HG02938 (cell line): ENCODE data around the gene THG1L.
"Not testable (repeated sequence)": the region's sequence is repeated elsewhere in the genome, so short reads cannot be mapped to it uniquely, and the experiment has no call there.

Experiments used
- ATAC-seq: cut with Tn5 transposase; IDR thresholded peaks from one replicate; pipeline ENCODE4 v1.9.1; 2021; ENCODE audit warnings: mild to moderate bottlenecking, moderate library complexity; ENCODE audit not compliant: unreplicated experiment

Gene THG1L

DNA sequence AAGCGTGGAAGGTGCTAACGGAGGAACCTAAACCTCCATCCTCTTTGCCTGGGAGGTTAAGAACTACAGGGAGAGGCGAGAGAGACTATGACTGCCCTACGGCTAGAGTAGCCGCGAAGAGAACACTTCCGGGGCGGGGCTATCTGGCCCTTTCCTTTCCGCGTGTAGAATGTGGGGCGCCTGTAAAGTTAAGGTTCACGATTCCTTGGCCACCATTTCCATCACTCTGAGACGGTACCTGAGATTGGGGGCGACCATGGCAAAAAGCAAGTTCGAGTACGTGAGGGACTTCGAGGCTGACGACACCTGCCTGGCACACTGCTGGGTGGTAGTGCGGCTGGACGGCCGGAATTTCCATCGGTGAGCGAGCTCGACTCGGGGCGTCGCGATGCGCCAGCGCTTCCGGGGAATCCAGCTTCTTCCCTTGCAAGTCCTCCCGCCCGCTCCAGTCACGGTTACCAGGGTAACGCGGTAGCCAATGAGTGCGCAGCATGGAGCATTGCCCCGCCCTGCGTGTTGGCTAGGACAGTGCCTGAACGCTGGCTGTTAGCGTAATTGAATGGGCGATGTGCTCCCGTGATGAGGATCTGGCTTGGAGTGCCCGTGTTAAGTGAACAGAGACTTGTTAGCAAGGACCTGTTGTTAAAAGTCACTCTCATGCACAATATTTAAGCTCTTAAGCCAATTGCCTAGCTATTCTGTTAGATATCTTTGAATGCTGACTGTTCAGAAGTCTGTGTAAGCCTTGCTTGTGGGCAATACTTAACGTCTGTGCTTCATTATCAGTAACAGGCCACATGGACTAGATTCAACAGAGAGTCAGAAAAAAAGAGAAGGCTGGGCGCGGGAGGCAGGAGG is at the start of gene THG1L:
Gene THG1L, plus strand, starts transcription at position 149 of the 858 bp plus-strand sequence. Its CDS starts 21 bp downstream, at position 170.
- ATAC-seq = peak; percentile 90

DNA sequence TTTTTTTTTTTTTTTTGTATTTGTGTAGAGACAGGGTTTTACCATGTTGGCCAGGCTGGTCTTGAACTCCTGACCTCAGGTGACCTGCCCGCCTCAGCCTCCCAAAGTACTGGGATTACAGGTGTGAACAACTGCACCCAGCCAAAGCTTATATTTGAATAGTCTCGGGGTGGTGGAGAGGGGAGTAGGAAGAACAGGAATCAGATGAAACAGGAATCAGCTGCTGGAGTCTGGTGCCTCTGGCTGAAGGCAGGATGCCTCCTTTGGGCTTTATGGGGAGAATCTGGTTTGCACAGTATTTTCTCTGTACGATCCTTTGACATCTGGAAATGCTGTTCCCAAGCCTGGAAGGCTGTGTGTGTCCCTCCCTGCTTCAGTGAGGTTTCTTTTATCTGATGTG is 49.0 kb upstream of the THG1L start:
- no peak for ATAC-seq

DNA sequence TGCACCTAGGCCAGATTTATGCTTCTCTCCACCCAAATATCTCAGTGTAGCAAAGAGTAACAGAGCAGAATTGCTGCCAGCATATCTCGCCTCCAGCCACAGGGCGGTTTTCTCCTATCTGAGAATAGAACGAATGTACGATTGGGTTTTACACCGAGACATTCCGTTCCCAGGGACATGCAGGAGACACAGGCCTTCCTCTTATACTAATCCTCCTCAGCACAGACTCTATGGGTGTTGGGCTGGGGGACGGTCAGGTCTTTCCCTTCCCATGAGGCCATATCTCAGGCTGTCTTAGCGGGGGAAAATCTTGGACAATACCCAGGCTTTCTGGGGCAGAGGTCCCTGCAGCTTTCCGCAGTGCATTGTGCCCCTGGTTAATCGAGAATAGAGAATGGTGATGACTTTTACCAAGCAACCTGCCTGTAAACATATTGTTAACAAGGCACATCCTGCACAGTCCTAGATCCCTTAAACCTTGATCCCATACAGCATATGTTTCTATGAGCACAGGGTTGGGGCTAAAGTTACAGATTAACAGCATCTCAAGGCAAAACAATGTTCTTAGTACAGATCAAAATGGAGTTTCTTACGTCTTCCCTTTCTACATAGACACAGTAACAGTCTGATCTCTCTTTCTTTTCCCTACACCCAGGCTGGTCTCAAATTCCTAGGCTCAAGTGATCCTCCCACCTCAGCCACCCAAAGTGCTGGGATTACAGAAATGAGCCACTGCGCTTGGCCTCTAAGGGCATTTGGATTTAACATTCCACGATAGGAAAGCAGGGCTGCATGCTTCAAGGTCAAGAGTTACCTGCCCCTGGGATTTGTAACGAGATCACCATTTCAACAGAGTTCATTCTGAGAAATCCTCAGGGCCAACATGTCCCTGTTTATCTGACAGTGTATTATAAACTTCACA is 44.7 kb upstream of the THG1L start:
- not testable (repeated sequence) for ATAC-seq

DNA sequence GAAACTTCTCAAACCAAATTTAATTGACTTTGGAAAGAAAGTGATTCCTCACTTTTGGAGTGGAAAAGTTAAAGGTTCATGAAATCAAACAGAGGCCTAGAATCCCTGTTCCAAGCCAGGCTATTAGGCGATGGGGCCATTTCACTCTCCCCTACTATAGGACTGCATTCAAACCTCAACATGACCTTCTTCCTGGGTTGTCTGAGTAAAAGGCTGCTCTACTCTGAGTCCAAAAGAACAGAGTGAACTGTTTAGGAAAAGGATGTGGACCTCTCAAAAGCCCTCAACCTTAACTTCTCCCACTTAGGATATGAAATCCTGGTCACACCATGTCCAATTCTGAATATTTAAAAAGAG is 44.0 kb upstream of the THG1L start:
- no peak for ATAC-seq

DNA sequence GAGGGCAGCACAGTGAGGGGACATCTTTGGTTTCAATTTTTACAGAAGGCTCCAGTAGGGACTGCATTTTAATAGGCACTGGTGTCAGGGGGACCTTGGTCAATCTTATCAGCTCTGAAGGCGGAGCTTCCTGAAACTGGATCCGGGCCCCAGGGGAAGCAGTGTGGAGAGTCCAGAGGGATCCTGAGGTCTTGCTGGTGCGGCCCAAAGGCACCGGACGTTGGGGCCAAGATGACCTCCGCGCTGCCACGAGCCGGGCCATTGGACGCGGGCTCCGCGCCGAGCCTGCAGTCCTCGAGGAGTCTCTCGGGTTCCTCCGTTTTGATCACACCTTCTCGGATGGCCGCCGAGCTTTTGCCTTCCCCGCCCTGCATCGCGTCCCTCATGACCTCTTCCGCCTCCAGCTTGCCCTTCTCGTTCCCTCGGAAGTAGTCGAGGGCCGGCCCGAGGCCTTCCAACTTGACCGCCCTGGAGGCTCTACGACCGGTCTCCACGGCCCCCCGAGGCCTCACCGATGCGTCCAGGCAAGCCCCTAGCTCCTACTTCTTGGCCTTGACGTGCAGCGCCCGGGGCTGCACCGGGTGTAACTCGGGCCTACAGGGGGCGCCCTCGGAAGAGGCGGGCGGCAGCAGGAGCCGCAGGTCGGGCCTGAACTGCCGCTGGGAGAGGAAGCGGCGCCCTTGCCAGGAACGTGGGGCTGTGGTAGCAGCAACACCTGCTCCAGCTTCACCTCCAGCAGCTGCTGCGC is 41.1 kb upstream of the THG1L start:
- no peak for ATAC-seq

DNA sequence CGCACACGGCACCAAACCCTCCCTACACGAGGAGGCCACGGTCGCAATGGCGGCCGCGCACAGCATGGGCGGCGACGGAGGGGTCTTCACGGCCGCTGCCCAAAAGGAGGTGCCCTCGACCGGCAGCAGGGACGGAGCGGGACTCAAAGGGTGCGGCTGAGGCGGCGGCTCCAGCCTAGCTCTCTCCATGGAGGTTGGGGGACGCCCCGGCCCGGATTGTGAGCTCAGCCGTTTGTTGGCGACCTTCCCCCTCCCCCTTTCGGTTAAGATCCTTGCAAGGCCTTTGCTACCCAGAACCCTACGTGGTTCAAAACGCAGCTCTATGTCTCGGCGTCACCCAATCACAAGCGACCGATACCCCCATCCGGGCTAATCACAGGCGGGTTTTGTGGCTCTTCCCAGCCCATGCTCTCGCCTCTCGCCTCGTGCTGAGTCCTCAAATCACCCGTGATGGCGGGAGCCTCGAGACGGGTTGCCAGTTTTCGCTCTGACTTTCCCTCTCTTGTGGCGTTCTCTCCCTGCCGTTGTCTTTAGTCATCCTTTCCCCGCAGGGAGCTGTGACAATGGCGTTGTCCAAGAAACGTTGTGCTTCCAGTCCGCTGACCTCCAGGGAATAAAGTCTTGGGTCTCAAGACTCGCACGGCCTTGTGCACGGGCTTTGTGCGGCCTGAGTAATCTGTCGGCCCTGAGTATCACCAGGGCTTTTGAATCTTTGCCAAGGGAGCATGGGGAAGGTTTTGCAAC is 40.4 kb upstream of the THG1L start:
- no peak for ATAC-seq

DNA sequence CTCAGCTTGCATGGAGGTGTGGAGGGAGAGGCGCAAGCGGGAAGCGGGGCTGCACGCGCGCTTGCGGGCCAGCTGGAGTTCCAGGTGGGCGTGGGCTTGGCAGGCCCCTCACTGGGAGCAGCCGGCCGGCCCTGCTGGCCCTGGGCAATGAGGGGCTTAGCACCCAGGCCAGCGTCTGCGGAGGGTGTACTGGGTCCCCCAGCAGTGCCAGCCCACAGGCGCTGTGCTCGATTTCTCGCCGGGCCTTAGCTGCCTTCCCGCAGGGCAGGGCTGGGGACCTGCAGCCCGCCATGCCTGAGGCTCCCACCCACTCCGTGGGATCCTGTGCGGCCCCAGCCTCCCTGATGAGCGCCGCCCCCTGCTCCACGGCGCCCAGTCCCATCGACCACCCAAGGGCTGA is 37.4 kb upstream of the THG1L start:
- ATAC-seq = not testable (repeated sequence)

DNA sequence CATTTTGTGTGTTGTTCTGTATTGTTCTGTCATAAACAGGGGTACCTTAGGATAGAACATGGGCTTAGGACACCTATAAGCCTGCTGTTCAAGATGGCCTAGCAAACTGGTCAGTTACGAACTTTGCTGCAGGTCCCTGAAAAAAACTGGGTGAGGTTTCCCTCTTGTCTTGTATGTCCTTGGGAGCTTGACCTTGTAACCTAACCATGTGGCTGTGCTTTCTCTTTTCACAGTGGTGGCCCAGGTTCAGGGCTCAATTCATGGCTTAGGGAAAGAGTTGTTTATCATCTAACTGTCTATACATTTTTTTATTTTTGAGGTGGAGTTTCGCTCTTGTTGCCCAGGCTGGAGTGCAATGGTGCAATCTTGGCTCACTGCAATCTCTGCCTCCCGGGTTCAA is 35.1 kb upstream of the THG1L start:
- ATAC-seq = not testable (repeated sequence)

DNA sequence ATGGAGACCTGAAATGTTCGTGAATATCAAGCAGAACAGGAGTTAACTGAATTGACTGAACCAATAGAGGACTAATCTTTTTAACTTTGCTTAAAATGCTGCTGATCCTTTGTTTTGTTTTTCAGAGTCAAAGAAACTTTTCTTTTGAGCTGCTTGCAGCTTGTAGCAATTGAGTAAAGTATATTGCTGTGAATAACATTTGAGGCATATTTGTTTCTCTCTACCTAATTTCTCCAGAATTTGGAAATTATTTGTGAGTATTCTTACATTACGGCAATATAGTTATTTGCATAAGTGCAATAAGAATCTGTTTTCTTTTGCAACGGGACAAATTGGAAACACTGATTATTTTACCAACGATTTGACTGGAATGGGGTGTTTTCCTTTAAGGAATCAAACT is 32.5 kb upstream of the THG1L start:
- not testable (repeated sequence) for ATAC-seq

DNA sequence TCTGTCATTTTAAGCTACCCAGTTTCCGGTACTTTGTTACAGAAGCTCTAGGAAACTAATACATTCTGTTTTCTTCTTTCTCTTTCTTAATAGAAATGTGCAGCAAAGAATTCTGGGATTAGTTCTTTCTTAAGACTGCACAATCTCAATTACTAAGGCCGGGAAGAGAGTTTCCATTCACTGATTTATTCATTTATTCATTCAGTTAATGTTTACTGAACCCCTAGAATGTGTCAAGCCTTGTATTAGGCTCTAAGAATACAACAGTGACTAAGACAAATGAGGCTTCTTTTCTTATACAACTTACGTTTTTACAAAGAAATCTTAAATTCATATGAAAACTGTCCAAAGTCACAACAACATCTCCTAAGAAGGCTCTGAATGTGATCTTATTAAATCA is 27.5 kb upstream of the THG1L start:
- no peak for ATAC-seq

DNA sequence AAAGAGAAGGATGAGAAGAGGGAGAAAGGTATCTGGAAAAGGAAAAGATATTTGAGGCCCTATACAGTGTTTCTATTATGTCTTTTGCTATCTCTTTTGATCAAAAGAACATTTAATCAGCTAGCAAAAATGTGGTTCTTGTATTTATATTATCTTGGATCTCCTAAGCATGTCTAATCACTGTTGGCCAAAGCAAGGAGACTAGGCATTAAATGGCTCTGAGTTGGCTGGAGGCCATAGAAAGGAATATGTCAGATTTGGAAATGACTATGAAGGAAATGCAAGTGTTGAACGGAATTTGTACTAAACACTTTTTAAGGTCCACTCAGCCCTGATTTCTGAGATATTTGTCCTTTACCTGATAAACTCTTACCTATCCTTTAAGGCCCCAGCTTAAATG is 22.4 kb upstream of the THG1L start:
- no peak for ATAC-seq

DNA sequence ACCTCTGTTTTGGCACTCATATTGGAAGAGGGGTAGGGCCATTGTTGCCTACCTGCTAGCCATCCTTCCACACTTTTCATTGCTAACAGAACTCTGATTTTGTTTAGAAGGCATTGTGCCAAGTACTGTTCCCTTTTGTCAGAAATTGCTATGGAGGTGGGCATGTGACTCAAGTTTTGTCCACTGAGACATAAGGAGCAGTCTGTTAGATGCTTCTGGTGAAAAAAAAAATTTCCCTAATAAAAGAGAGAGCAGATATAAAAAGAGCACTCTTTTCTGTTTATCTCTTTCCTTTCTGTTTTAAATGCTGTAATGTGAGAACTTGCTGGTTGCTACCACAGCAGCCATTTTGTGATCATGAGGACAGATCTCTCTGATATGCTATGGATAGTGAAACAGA is 21.9 kb upstream of the THG1L start:
- no peak for ATAC-seq

DNA sequence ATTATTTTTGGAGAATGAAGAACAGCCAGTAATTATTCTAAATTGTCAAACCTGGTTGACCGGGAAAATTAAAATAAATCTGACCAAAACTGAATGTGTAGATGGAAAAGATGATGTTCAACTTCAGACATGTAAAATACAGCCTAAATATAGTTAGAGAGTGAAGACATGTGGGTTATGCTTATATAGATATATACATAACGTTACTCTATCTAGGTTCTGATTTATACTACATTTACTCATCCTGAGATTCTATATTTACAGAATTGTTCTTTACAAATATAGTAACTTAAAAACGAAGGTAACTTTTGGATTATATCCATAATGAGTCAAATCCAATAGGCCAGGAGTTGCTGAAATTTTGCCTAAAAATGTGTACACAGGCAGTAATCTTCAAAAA is 20.8 kb upstream of the THG1L start:
- no peak for ATAC-seq

DNA sequence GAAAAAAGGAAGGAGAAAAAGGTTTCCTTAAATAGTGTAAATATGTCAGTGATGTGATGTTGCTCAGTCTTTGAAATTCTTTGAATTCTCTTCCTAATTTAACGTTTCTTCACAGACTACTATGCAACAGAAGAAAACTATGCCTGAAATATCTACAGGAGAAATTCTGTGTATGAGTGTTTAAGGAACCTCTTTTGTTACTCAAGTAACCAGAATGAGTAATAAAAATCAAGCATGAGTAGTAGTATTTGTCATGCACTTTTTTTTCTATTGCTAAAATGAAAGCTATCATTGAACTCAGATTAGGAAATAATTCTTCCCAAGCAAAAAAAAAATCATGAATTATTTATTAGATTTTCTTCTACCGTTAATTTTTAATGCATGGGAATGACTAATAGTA is 20.3 kb upstream of the THG1L start:
- ATAC-seq = no peak

DNA sequence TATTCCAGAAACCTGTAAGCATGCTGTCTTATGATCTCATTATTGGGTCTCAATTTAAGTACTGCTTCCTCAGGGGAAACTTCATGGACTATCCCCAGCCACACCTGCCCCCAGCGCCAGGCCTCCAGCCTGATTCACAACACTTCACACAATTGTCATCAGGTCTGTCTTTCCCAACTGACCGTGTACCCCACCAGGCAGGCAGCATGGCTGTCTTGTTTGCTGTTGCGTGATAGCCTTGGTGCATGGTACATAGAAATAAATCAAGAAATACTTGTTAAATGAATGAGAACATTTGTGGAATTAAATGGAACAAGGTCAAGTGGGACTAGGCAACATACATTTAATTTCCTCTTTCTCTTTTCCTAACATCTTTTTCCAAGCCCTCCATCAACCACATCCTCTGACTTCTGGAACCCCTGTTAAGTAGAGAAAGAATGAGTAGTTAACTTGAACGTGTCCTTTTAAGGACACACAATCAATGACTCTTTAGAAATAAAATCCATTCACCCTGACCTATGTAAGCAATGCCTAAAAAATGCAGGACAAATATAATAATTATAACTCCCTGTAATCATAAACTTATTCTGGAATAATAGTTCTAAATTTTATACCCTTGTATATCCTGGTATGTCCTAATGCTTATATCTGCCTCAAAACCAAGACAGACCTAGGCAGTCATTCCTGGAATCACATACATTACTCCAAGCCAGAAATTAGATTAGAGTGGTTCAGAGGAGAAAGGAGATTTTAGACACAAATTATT is 17.2 kb upstream of the THG1L start:
- no peak for ATAC-seq

DNA sequence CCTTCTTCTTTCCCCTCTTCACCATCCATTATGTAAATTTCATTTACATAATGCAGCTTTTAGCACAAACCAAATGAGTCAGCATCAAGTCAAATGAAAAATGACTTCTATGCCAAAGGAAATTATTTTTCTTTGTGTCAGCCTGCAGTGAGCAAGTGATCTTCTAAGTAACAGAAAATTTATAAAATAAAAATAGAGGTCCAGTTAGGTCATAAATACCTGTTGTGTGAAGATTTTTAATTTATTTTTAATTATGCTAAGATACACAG is 16.7 kb upstream of the THG1L start:
- no peak for ATAC-seq

DNA sequence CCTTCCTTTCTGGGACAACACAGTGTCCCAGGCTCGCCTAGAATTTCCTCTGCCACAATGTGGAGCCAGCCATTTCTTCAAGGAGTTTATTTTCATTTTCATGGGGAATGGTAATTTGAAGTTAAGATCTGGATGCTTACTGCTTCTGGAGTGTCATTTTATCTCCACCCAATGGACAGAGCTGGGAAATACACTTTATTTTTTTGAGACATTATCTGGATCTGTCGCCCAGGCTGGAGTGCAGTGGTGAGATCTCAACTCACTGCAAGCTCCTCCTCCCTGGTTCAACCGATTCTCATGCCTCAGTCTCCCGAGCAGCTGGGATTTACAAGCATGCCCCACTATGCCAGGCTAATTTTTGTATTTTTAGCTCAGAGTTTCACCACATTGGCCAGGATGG is 12.7 kb upstream of the THG1L start:
- peak; percentile 54 for ATAC-seq

DNA sequence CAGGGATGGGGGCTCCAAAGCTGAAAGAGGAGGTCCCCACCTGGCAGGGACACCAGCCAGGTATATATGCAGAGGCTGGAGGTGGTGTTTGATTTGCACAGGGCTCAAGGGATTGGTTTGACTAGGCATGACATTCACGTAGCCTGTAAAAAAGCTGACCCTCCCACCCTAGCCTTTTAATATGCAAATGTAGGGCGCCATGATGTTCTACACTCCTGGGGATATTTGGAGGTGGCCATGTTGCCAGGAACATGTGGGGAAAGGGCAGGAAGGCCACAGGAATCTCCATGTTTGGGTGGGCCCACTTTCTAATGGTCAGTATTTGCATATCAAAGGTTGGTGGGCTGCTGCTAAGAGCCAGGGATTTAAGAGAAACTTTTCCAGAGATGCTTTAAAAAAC is 12.0 kb upstream of the THG1L start:
- ATAC-seq = no peak

DNA sequence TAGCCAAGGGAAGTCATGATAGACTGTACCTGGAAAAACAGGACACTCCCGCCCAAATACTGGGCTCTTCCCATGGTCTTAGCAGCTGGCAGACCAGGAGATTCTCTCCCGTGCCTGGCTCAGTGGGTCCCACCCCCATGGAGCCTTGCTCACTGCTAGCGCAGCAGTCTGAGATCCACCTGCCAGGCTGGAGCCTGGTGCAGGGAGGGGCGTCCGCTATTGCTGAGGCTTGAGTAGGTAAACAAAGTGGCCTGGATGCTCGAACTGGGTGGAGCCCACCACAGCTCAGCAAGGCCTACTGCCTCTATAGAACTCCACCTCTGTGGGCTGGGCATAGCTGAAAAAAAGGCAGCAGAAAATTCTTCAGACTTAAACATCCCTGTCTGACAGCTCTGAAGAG is 10.1 kb upstream of the THG1L start:
- no peak for ATAC-seq

DNA sequence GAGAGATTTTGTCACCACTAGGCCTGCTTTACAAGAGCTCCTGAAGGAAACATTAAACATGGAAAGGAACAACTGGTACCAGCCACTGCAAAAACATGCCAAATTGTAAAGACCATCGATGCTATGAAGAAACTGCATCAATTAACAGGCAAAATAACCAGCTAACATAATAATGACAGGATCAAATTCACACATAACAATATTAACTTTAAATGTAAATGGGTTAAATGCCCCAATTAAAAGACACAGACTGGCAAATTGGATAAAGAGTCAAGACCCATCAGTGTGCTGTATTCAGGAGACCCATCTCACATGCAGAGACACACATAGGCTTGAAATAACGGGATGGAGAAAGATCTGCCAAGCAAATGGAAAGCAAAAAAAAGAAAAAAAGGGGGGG is 8.3 kb upstream of the THG1L start:
- not testable (repeated sequence) for ATAC-seq
